IPS-11a (cell line): ENCODE data around the gene CD28.
"Not testable (repeated sequence)": the region's sequence is repeated elsewhere in the genome, so short reads cannot be mapped to it uniquely, and the experiment has no call there.

Experiments
- H3K4me3 ChIP-seq: one replicate; pipeline ENCODE4 v1.5.1; 2013; ENCODE audit warnings: low read depth, low read length, control low read depth

Gene CD28

DNA sequence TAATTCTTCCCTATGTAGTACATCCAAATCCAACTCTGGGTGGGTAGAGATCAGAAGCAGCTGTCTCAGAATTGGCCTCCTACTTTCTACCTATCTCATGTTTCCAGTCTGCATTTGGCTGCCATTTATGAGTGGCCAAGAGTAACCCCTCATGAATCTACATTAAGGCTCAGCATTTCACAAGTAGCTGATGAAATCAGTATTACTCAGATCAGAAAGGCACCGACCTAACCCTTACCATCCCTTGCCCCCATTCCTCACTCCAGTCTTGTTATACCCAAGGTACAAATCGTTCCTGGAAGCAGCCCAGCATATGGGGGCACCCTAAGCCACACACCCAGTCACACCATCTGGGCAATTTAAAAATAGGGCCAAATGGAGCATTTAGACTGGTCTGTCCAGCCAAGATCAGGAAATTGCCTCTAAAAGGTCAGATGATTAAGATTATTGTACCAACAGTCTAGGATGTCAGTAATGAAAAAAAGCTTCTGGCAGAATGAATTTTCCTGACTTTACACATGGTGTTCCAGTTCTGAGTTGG, 37.1 kb downstream of the CD28 start:
- H3K4me3 ChIP-seq = no peak overlapping the region

DNA sequence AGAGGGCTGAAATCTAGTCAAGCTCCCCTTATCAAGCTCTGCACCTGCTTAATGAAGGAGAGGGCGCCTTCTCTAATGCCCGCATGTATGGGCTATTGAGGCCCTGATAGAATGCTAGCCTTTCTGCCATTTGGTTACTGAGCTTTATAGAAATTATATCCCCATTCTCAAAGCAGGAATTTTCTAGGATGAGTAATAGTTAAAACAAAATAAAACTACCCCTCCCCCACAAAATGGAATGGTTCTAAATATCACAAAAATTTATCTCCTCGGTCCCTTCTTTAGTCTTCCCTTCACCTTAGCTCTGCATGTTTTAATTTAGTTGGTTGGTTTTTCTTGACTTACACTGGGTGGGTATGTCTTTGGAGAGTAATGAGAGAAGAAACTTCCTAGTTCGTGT, 37.7 kb downstream of the CD28 start:
- H3K4me3 ChIP-seq = no peak overlapping the region

DNA sequence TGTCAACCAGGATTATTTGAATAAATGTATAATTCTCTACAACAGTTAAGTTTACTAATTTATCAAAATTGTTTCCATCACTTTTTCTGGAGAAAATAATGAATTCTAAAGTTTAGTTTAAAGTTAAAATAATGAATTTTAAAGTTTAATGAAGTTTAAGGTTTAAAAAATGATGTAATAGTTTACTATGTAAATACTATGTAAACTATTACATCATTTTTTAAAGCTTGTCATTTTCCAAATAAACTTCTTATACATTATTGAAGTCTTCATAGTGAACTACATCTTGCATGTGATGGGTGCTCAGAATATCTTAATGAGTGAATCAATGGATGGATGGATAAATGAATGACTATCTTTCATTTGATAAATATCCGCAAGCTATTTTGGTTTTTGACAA, 38.8 kb downstream of the CD28 start:
- H3K4me3 ChIP-seq = no peak overlapping the region

DNA sequence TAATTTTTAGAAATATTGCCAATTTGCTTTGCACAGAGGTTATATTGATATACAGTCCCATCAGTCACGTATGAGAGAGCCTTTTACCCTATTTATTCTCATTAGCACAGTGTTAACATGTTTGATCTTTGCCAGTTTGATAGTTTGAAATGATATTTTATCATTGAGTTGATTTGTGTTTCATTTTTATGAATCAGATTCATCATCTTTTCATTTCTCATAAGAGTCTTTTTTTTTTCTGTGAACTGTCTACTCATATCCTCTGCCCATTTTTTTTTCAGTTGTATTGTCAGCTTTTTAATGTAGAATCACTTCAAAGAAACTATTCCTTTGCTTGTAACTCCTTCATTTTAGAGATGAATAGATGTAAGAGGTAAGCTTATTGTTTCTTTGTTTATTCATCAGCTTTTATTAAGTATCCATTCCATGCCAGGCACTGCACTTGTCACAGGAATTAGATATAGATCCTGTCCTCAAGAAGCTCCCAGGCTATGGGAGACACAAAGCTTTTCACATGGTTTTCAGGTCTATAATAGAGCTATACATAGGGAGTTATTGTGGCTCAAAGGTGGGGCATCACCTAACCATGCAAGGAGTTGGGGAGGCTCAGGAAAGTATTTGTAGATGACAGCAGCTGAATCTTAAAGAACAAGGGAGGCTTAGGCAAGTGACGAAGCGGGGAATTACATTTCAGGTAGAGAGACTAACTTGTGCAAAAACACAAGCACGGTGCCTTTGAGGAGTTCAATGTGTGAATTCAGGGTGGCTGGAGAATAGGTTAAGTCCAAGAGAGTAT, 42.1 kb downstream of the CD28 start:
- H3K4me3 ChIP-seq = no peak overlapping the region

DNA sequence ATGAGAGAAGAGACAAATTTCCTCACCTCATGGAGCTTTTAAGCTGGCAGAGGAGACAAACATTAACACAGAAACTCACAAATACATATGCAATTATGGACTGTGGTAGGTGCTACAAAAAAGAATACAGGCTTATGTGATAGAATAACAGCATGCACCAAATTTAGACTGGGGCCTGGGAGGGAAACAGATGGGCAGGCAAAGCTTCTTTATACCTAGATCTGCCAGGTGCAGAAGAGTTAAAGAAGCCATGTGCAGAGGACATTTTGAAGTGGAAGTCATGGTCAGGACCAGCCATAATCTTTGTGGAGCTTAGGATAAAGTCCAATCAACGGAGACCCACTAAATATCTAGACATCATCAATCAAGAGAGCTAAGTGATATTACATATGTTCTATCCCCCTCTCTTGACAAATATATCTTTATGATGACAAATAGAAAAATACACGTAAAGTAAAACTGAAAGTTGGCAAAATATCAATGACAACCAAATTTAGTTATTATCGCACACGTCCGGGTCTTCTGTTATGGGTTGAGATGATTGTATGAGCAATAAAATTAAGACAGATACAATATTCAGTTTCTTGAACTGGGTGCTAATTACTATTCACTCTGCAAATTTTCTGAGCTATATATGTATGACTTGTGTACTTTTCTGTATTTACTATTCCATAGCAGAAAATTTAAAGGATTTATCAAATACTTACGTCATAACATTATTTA, 44.1 kb downstream of the CD28 start:
- no peak overlapping the region for H3K4me3 ChIP-seq

DNA sequence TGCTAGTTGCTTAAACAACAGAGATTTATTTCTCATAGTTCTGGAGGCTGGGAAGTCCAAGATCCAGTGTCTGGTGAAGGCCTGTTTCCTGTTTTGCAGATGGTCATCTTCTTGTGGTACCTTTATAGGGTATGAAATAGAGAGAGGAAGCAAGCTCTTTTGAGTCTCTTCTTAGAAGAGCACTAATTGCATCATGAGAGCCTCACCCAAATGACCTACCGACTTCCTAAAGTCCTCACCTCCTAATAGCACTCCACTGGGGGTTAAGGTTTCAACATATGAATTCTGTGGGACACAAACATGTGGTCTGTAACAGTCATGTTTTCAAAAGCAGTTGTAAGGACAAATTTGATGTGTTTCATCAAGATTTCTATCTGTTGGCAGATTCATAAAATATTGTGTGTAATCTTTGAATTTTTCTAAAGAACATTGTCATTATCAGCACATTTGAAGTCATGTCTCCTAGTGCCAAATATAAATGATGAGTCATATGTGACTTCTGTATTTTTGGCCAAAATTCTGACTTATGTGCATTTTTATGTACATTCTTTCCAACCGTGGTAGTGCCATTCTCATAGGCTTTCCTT, 45.3 kb downstream of the CD28 start:
- no peak overlapping the region for H3K4me3 ChIP-seq

DNA sequence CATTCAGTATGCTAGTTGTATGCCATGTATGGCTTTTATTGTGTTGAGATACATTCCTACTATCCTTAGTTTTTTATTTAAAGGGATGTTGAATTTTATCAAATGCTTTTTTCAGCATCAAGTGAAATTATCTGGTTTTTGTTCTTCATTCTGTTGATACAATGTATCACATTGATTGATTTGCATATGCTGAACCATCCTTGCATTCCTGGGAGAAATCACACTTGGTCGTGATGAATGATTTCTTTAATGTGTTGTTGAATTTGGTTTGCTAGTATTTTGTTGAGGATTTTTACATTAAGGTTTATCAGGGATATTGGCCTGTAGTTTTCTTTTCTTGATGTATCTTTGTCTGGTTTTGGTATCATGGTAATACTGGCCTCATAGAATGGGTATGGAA, 49.7 kb downstream of the CD28 start:
- no peak overlapping the region for H3K4me3 ChIP-seq

DNA sequence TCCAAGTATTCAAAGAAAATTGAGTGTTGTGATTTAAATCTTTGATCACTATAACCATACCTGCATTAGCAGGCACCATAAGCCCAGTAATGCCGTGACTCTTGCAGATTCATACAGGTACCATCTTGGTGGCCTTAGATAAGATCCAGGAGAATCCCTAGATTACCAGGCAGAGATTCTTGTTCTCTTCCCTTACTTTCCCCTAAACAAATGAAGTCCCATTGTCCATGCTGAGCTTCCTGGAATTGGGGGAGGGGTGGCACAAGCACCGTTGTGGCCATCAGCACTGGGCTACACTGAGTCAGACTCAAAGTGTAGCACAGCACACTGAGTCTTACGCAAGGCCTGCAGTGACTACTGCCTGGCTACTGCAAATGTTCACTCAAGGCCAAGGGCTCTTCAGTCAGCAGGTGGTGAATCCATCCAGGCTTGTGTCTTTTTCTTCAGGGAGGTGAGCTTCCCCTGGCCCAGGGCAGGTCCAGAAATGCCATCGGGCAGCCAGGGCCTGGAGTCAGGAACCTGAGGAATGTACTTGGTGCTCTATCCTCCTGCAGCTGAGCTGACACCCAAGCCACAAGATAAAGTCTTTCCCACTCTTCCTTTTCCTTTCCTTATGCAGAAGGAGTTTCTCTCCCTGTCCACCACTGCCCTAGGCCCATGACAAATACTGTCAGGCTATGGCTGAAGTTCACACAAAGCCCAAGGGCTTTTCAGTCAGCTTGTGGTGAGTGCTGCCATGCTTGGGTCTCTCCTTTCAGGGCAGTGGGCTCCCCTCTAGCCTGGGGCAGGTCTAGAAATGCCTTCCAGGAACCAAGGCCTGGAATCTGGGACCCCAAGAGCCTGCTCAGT, 52.6 kb downstream of the CD28 start:
- no peak overlapping the region for H3K4me3 ChIP-seq

DNA sequence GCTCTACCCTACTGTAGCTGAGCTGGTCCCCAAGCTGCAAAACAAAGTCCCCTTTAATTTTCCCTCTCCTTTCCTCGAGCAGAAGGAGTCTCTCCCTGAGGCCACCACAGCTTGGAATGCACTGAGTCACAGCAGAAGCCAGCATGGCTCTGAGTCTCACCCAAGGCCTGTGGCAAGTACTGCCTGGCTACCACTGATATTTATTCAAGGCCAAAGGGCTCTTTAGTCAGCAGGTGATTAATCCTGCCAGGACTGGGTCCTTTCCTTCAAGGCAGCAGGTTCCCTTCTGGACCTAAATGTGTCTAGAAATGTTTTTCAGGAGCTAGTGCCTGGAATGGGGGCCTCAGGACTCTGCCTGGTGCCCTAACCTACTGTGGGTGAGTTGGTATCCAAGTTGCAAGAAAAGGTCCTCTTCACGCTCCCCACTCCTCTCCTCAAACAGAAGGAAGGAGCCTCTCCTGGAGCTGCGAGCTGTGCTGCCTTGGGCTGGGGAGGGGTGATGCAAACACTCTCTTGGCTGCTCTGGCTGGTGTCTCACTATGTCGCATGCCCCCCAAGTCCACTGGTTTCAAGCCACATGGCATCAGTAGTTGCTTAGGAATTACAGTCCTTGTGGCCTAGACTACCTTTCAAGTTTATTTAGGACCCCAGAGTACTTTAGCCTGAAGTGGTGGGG, 53.4 kb downstream of the CD28 start:
- no peak overlapping the region for H3K4me3 ChIP-seq

DNA sequence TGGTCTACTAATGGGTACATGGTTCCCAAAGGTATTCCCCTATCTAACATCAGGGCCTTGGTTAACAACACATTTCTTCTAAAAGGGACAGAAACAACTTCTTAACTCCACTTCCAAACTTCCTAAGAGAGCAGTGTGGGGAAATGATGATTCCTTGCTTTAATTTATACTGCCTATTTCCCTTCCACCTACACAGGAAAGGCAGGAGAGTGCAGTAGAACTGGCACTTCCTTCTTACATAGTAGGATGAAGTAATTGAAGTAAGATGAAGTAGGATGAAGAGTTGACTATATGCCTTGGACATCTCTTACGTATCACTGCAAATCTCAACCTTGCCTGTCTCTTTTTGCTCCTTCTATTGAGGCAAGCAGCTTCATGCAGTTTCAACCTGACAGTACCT, 54.7 kb downstream of the CD28 start:
- H3K4me3 ChIP-seq = no peak overlapping the region

DNA sequence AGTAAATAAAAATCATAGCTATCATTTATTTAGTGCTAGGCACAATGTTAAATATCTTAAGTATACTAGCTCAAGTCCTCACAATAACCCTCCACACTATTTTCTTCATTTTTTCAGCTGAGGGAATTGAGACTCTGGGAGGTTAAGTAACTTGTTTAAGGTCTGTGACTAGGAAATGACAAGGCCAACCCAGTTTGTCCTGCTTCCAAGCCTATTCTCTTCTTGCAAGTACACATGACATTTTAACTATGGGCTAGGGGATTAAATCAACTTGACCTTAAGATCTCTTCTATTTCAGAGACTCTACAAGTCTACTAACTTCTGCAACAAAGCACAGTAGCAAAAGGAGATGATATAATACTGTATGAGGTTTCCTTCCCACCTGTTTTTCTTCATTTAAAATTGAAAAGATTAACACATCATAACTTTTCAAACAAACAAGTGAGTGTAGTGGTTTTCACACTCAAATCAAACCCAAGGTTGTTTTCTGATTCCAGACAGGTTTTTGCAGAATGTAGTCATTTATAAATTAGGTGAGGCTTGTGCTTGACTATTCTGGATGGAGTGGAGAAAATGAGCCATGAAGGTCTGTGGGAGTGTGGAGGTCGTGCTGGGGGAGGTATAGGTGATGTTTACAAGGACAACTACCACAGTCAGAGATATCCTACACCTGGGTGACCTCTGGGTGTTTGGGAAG, 57.0 kb downstream of the CD28 start:
- H3K4me3 ChIP-seq = no peak overlapping the region

DNA sequence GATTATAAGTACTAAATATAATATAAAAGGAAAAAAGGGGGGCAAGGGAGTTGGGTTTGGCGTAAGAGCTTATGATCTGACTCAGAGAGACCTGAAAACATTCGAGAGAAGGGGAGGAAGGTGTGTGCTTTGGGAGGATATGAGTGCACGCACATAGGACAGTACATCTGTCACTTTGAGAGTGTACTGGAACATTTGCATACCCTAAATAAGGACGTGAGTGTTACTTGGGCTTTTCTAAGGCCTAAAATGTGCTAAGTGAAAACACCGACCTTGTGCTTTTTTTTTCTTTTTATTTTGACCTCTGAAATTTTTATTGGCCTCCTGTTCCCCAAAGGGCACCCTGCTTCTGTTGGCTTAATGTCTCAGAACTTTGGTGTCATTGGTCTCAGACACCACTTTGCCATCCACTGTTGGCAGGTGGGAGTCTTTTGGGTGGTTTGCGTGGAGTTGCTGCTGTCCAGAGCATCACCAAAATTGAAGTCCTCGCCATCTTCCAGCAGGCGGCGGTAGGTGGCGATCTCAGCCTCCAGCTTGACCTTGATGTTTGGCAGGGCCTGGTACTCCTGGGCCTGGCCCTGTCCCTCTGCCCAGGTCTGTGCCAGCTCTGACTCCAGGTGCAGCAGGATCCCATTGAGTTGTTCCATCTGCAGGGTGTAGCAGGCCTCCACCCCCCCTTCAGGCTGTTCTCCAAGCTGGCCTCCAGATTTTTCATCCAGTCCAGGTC, 57.7 kb downstream of the CD28 start:
- H3K4me3 ChIP-seq = no peak overlapping the region

DNA sequence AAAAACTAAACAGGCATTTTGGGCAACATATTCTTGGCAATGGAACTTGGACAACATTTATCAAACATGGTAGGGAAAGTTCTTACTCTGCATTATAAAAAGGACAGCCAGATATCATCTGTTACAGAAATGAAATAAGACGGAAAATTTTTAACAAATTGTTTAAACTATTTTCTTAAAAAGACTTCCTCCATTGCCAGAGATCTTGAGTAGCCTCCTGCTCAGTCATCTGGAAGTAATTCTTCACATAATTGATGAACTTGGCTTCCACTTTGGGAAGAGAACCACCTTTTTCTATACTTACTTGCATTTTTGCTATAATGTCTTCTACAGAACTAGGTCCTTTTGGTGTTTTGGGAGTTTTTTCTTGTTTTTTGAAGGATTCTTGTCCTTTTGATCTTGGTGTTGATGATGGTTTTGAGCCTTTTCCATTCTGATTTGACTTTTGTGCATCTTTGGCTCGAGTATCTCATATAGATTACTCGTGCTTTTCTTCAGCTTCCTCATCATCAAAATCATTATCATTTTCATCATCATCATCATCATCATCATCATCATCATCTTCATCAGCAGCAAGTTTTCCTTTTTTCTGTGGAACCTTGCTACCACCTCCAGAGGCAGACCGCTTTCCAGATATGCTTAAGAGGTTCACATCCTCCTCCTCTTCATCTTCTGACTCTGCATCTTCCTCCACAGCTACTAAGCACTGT, 66.2 kb downstream of the CD28 start:
- H3K4me3 ChIP-seq = no peak overlapping the region

DNA sequence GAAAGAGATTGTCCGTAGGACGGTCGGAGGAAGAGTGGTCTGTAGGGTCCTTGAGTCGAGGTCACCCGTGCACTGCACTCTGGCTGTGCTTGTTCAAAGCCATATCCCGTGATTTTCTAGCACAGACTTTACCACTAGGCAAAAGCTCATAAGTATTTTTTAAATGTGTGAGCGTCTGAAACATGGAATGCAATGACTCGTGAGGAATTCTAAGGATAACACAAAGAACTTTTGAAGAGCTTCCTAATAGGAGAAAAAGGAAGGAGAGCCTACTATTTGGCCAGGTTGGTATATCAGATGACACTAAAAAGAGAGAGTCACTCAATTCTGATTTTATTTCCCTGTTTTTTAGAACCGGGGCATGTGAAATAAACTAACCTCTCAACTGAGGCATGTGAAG, 68.3 kb downstream of the CD28 start:
- H3K4me3 ChIP-seq = no peak overlapping the region

DNA sequence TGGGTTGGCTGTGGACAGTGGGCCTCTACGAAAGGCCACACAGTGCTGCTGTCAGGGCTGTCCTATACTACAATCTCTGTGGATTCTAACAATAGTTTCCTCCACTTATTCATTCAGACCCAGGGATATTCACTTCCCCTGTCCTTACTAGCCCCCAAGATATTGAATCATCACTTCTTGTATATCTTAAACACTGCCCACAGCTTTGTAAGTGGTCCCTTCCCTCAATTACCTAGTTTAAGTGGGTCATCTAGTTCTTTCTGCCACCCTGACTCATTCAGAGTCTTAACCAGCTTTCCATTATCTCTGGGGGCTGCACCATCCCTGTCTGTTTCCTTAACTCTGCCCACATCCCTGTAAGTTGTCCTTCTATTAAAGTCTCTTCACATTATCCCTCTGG, 69.2 kb downstream of the CD28 start:
- H3K4me3 ChIP-seq = no peak overlapping the region

DNA sequence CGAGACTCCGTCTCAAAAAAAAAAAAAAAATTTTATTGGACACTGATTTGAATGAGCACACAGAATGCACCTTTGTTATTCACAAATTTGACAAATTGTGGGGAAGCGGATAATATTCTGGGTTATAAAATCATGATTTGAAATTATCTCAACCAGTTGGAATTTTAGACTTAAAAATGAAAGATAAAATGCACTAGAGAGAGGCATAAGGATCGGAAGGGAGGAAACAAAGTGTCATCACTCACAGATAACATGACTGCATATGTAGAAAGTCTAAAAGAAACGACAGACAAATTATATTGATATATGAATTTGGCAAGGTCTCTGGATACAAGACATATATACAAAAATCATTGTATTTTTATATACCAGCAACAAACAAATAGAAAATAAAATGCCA, 70.6 kb downstream of the CD28 start:
- H3K4me3 ChIP-seq = no peak overlapping the region

DNA sequence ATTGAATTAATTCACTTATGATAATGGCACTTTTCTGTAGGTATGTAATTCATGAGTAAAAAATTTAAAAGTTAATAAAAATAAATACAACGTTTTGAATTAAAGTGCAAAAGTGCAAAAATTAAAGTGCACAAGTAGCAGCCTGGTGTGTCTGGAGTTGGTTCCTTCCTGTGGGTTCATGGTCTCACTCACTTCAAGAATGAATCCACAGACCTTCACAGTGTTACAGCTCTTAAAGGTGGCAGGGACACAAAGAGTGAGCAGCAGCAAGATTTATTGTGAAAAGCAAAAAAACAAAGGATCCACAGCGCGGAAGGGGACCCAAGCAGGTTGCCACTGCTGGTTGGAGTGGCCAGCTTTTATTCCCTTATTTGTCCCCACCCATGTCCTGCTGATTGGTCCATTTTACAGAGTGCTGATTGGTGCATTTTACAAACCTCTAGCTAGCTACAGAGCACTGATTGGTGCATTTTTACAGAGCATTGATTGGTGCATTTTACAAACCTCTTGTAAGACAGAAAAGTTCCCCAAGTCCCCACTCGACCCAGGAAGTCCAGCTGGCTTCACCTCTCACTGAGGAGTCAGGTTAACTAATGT, 73.1 kb downstream of the CD28 start:
- H3K4me3 ChIP-seq = not testable (repeated sequence)

DNA sequence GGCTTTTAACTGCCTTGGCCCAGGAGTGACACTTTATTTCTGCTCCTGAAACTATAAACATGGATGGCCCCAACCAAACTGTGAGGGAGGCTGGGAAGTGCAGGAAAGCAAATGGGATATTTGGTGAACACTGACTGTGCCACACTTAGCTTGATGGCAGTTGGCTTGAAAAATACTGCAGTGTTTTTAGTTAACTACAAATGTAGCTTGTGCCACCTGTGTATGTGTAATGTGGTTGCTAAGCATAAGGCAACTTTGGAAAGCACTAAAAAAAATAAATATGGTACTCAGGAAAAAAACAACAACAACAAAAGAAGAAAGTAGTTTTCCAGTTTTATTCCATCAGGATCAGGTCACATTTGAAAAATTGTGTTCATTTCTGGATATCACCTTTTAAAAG, 73.8 kb downstream of the CD28 start:
- no peak overlapping the region for H3K4me3 ChIP-seq
